ENCODE data around the gene HECTD3. TPM values are rescaled to one million over a fixed set of nuclear protein-coding genes. Genes with fewer than 3 reads are reported as not detected.

Gene HECTD3
- total RNA-seq, 4 donors from 2014 or later = 40.4 to 51.6 (median 46.4) TPM

DNA sequence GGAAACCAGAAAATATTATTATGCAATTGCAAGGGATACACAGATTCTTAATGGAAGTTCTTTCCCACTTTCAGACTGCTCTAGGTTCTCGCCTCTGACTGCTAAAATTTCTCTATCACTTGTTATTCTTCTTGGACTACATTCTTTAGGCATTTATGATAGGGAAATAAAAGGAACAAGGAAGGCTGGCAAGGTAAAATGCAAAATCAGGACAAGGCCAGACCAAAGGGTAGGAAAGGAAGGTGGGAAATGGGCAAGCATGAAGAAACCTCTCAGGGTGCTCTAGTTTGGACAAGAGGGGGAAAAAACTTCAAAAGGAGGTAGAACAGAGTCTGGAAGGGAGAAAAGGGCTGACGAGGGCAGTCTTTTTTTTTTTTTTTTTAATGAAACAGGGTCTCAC is 27.1 kb upstream of the HECTD3 start:
- Histone ChIP-seq H3K4me1 (no peaks in the 10 kb centered on the region), H3K9me3 (no peaks in the 10 kb centered on the region), H3K36me3 (peaks cover 0 to 40% (median 0%) of the 10 kb centered on the region in 3 donors), H3K27me3 (no peaks in the 10 kb centered on the region), H3K4me3 (no peak overlapping the region), H3K27ac (no peak overlapping the region)
- TF ChIP-seq, protein P1, sequence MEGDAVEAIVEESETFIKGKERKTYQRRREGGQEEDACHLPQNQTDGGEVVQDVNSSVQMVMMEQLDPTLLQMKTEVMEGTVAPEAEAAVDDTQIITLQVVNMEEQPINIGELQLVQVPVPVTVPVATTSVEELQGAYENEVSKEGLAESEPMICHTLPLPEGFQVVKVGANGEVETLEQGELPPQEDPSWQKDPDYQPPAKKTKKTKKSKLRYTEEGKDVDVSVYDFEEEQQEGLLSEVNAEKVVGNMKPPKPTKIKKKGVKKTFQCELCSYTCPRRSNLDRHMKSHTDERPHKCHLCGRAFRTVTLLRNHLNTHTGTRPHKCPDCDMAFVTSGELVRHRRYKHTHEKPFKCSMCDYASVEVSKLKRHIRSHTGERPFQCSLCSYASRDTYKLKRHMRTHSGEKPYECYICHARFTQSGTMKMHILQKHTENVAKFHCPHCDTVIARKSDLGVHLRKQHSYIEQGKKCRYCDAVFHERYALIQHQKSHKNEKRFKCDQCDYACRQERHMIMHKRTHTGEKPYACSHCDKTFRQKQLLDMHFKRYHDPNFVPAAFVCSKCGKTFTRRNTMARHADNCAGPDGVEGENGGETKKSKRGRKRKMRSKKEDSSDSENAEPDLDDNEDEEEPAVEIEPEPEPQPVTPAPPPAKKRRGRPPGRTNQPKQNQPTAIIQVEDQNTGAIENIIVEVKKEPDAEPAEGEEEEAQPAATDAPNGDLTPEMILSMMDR (IDR thresholded peaks at IDR 0.05) = no peak
- no peak for TF ChIP-seq POLR2A (IDR thresholded peaks at IDR 0.05)
- no peak for TF ChIP-seq EP300 (IDR thresholded peaks at IDR 0.05)
- 89% methylated on average over 2 of the region's 2 CpGs for WGBS, 2 donors
- DNase-seq (ENCODE audit: low spot score in 2 of 2) = no peak

DNA sequence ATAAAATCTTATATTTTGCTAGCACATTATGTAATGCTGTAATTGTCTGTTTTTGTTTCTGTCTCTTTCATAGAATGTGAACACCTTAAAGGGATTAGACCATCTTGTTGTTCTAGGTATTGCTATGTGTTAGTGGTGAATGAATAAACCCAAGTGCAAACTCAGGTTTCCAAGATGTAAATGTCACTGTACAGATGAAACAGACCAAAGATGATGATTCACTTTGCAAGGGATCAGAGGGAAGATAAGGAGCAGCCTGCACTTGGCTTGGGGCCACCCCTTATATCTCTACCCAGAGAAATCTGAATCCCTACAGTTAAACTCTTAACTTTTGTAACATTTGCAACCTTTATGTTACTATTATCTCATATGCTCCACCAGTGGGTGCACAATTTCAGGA is 26.3 kb upstream of the HECTD3 start:
- no peak overlapping the region for H3K4me3 ChIP-seq
- no peaks in the 10 kb centered on the region for H3K4me1 ChIP-seq
- no peaks in the 10 kb centered on the region for H3K9me3 ChIP-seq
- H3K36me3 ChIP-seq = peaks cover 0 to 34% (median 0%) of the 10 kb centered on the region in 3 donors
- H3K27ac ChIP-seq = no peak overlapping the region
- no peak for DNase-seq (ENCODE audit: low spot score in 2 of 2)
- no peak for TF ChIP-seq POLR2A (IDR thresholded peaks at IDR 0.05)
- TF ChIP-seq, protein P1 (IDR thresholded peaks at IDR 0.05) = no peak
- TF ChIP-seq EP300 (IDR thresholded peaks at IDR 0.05) = no peak
- no peaks in the 10 kb centered on the region for H3K27me3 ChIP-seq

DNA sequence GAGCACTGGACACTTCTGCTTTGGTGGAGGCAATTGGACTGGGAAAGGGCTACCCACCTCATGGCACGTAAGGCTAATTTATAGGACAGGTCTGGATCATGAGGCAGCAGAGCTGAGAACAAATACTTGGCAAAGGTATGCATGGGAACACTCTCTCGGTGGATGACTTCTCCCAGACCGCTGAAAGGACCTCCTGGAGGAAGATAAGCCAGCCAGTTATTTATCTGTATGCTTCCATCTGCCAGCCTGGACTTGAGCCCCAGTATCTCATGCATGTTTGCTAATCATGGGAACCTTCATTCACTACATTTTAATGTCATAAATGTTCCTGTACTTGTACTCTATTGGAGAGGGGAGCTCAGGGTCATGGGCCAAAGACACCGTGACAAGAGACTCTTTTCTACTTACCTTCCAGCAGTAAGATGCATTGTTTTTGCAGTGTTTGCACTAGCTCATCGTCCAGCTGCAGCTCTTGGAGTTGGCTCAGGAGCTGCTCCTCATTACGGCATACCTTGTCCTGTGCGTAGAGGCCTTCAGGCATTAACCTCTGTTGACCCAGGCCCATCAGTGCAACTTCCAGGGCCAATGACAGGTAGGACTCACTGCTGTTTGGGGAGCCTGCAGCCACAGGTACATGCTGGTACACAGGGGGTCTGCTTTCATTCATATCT is 24.6 kb upstream of the HECTD3 start:
- Histone ChIP-seq H3K27ac (no peak overlapping the region), H3K4me1 (no peaks in the 10 kb centered on the region), H3K4me3 (no peak overlapping the region), H3K36me3 (peaks cover 0 to 34% (median 0%) of the 10 kb centered on the region in 3 donors), H3K27me3 (no peaks in the 10 kb centered on the region), H3K9me3 (no peaks in the 10 kb centered on the region)
- DNase-seq (ENCODE audit: low spot score in 2 of 2) = no peak
- no peak for TF ChIP-seq EP300 (IDR thresholded peaks at IDR 0.05)
- no peak for TF ChIP-seq POLR2A (IDR thresholded peaks at IDR 0.05)
- TF ChIP-seq, protein P1 (IDR thresholded peaks at IDR 0.05) = no peak
- WGBS, 2 donors = 88 to 93% methylated on average over 7 of the region's 7 CpGs

DNA sequence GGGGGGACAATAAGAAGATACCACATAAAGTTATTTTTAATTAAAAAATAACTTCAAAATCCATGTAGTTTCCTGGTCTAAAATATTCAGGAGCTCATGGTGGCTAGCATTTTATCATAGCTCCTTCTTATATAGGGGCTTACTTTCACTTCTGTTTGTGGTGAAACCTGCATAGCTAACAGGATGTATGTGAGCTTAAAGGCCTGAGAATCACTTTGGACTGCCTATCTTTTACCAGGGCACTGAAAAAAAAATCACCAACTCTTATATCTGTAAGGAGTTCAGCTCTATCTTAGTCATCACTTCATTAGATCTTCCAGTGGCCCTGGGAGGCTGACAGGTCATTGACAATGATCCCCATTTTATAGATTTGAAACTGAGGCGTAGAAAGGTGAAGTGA is 22.2 kb upstream of the HECTD3 start:
- no peak for DNase-seq (ENCODE audit: low spot score in 2 of 2)
- Histone ChIP-seq H3K27ac (no peak overlapping the region), H3K4me1 (no peaks in the 10 kb centered on the region), H3K4me3 (no peak overlapping the region), H3K9me3 (no peaks in the 10 kb centered on the region), H3K27me3 (no peaks in the 10 kb centered on the region), H3K36me3 (peaks cover 0 to 25% (median 0%) of the 10 kb centered on the region in 3 donors)
- 96 to 97% methylated on average over 1 of the region's 1 CpG for WGBS, 2 donors
- TF ChIP-seq, protein P1 (IDR thresholded peaks at IDR 0.05) = no peak
- TF ChIP-seq POLR2A (IDR thresholded peaks at IDR 0.05) = no peak
- TF ChIP-seq EP300 (IDR thresholded peaks at IDR 0.05) = no peak

DNA sequence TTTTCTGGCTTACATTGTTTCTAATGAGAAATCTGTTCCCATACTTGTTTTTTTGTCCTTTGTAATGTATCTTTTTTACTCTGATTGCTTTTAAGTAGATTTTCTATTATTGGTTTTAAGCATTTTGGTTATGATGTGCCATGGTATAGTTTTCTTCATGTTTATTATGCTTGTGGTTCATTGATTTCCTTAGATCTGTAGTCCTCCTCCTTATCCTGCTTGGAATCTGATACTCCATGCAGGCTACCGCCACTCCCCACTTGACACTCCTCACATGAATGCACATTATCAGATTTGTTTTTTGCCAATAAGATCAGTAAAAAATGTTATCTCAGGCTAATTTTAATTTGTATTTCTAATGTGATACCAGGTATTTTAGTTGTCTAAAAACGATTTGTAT is 21.7 kb upstream of the HECTD3 start:
- peaks cover 0 to 25% (median 0%) of the 10 kb centered on the region in 3 donors for H3K36me3 ChIP-seq
- no peaks in the 10 kb centered on the region for H3K4me1 ChIP-seq
- no peak for TF ChIP-seq EP300 (IDR thresholded peaks at IDR 0.05)
- TF ChIP-seq, protein P1 (IDR thresholded peaks at IDR 0.05) = no peak
- no peak for TF ChIP-seq POLR2A (IDR thresholded peaks at IDR 0.05)
- H3K27ac ChIP-seq = no peak overlapping the region
- WGBS, 2 donors = 84 to 88% methylated on average over 2 of the region's 2 CpGs
- DNase-seq (ENCODE audit: low spot score in 2 of 2) = no peak
- no peaks in the 10 kb centered on the region for H3K9me3 ChIP-seq
- no peak overlapping the region for H3K4me3 ChIP-seq
- no peaks in the 10 kb centered on the region for H3K27me3 ChIP-seq

Measured in tibial nerve (tissue), 4 donors.